HepG2 (cell line): ENCODE measurements around the gene SLC2A8. TPM values are rescaled to one million over a fixed set of nuclear protein-coding genes. Genes with fewer than 3 reads are reported as not detected.

ENCODE experiments used
- HNRNPH1 ChIP-seq: fragments of 200-400 bp; formaldehyde crosslinking; optimal IDR thresholded peaks from 2 replicates; pipeline ENCODE3; 2017; ENCODE audit warnings: mild to moderate bottlenecking, low read depth, low read length
- NCOR1 ChIP-seq: fragments of 200-600 bp; sonication (generic); IDR thresholded peaks from 2 replicates; pipeline ENCODE4 v1.7.0; 2017; ENCODE audit warnings: antibody characterized with exemption, low read length, borderline replicate concordance
- NR2C2 ChIP-seq: sonication (generic); formaldehyde crosslinking; IDR thresholded peaks from 2 replicates; pipeline ENCODE4 v1.4.0; 2020; ENCODE audit warnings: missing genetic modification reagents, mild to moderate bottlenecking, moderate library complexity, borderline replicate concordance
- ONECUT2 ChIP-seq: sonication (generic); formaldehyde crosslinking; IDR thresholded peaks from 2 replicates; pipeline ENCODE4 v1.4.0; 2020; ENCODE audit warnings: missing genetic modification reagents
- SALL2 ChIP-seq: sonication (generic); formaldehyde crosslinking; IDR thresholded peaks from 2 replicates; pipeline ENCODE4 v1.8.1; 2023; ENCODE audit warnings: mild to moderate bottlenecking, missing genetic modification reagents, inconsistent platforms
- ZFP1 ChIP-seq: IDR thresholded peaks from 2 replicates; pipeline ENCODE4 v1.6.1; 2016
- ZNF564 ChIP-seq: sonication (generic); formaldehyde crosslinking; IDR thresholded peaks from 2 replicates; pipeline ENCODE4 v1.8.1; 2023; ENCODE audit warnings: mild to moderate bottlenecking, missing genetic modification reagents
- ZNF784 ChIP-seq: sonication (generic); formaldehyde crosslinking; IDR thresholded peaks from 2 replicates; pipeline ENCODE4 v1.5.1; 2020; ENCODE audit warnings: missing genetic modification reagents, mild to moderate bottlenecking, borderline replicate concordance
- ZUFSP ChIP-seq: sonication (generic); formaldehyde crosslinking; IDR thresholded peaks from 2 replicates; pipeline ENCODE4 v1.9.0; 2021; ENCODE audit warnings: missing genetic modification reagents, mild to moderate bottlenecking, borderline replicate concordance
- polyA plus RNA-seq, 8 experiments: library from polyadenylated mRNA; depleted of rRNA in 3 of 8; stranded (reverse) in 7 of 8; unstranded in 1 of 8; fragments of >200 nt; fragmentation: Illumina TruSeq in 4 of 8; extraction: Trizol in 4 of 8; gene quantifications; 2 replicates each; pipeline versions ENCODE4 v1.2.1 to v1.2.3, GENCODE V29; 2011 to 2016; ENCODE audit warnings: low read depth in 4 of 8, missing spikeins in 1 of 8, mixed read lengths in 1 of 8; ENCODE audit not compliant: insufficient read depth in 1 of 8
- total RNA-seq, 5 experiments: library from RNA; depleted of rRNA; stranded (reverse); fragments of >200 nt; fragmentation: Illumina TruSeq; extraction: Trizol; gene quantifications; 2 replicates each; pipeline ENCODE4 v1.2.3, GENCODE V29; 2016; ENCODE audit warnings: low read depth in 1 of 5

The SLC2A8 gene
- total and polyA plus RNA-seq, 2 of the 13 experiments (the other 11 are each of a cell fraction or from before 2014, with no cell fraction given), result 22.6 to 48.6 TPM

GRCh38 chr9:127444921-127445850, 48.2 kb downstream of the SLC2A8 start (continued):
- TF ChIP-seq ZUFSP (CRISPR knock-in tag), result no peak
- no peak for TF ChIP-seq HNRNPH1
- no peak for TF ChIP-seq ONECUT2 (CRISPR knock-in tag)
- TF ChIP-seq ZNF564 (CRISPR knock-in tag), result no peak
- TF ChIP-seq ZFP1 (CRISPR knock-in tag), result no peak
- no peak for TF ChIP-seq NCOR1
- TF ChIP-seq ZNF784 (CRISPR knock-in tag), result peak; percentile 22; the same call in 1 of the 2 replicates
- TF ChIP-seq SALL2 (CRISPR knock-in tag), result no peak
- no peak for TF ChIP-seq NR2C2 (CRISPR knock-in tag)
